WI38 (cell line): ENCODE data around the gene EMD.

Experiments
- H3K4me3 ChIP-seq: 2 replicates; pipeline ENCODE4 v1.5.1; 2011; ENCODE audit warnings: low read depth, mild to moderate bottlenecking, control low read depth, low read length
- TF ChIP-seq, protein P1 (sequence below): IDR thresholded peaks from 2 replicates; pipeline ENCODE4 v1.5.1; 2012; ENCODE audit warnings: low read depth, mild to moderate bottlenecking, control low read depth, low read length

The EMD gene

DNA sequence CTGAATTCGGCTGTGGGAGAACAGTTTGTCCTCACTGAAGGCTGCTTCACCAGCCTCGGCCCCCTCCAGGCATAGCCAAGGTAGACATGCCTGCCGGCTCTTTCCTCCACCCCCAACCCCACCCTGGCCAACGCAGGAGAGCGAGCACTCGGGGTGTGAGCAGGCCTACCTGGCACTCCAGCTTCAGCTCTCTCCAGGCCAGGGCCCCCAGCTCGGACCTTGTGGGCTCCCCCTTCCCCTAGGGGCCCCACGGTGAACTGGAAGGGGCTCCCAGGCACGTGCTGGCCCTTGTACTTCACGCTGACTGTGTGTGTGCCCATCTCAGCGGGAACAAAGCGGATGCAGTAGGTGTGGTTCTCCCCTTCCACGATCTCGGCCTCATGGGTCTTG, 27.1 kb upstream of the EMD start:
- TF ChIP-seq, protein P1, sequence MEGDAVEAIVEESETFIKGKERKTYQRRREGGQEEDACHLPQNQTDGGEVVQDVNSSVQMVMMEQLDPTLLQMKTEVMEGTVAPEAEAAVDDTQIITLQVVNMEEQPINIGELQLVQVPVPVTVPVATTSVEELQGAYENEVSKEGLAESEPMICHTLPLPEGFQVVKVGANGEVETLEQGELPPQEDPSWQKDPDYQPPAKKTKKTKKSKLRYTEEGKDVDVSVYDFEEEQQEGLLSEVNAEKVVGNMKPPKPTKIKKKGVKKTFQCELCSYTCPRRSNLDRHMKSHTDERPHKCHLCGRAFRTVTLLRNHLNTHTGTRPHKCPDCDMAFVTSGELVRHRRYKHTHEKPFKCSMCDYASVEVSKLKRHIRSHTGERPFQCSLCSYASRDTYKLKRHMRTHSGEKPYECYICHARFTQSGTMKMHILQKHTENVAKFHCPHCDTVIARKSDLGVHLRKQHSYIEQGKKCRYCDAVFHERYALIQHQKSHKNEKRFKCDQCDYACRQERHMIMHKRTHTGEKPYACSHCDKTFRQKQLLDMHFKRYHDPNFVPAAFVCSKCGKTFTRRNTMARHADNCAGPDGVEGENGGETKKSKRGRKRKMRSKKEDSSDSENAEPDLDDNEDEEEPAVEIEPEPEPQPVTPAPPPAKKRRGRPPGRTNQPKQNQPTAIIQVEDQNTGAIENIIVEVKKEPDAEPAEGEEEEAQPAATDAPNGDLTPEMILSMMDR, result no peak
- no peak overlapping the region for H3K4me3 ChIP-seq

DNA sequence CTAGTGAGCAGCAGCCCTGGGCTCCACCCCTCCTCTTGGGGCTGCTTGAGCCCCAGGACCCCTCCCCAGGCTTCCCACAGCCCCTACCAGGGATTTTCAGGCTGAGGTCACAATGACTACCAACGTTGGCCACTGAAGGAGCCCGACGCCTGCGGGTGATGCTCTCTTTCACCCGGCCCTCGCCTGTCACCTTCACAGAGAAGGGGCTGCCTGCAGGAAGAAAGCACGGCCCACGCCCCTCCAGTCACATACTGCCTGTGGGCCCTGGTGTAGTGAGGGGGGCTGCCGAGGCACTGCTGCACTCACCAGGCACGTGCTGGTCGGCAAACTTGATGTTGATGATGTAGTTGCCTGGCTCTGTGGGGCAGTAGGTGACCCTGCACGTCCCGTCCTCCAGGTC, 26.6 kb upstream of the EMD start:
- H3K4me3 ChIP-seq, result no peak overlapping the region
- TF ChIP-seq, protein P1, result no peak

DNA sequence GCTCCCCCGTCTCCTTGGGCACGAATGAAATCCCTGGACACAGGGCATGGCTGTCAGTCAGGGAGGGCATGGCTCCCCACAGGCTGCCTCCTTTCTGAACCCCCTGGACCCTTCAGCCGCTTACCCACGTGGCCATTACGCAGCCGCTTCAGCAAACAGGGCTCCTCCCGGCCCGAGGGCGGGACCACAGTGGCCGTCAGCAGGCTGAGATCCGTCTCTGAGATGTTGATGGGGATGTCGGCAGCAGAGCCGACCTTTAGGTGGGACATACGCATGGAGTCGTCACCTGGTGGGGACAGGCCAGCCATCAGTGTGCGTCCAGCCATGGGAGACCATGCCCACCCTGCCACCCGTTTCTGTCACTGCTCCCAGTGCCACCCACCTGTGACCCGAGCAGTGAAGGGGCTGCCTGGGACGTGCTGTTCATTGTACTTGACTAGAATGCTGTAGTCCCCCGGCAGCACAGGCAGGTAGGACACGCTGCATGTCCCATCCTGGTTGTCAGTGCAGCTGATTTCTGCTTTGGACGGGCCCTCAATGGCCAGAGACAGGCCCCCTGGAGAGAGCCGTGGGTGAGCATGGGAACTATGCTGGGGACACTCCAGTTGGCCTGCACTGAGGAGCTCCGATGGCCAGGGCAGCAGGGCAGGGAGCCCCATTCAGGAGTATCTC, 25.8 kb upstream of the EMD start:
- TF ChIP-seq, protein P1, result no peak
- H3K4me3 ChIP-seq, result no peak overlapping the region

DNA sequence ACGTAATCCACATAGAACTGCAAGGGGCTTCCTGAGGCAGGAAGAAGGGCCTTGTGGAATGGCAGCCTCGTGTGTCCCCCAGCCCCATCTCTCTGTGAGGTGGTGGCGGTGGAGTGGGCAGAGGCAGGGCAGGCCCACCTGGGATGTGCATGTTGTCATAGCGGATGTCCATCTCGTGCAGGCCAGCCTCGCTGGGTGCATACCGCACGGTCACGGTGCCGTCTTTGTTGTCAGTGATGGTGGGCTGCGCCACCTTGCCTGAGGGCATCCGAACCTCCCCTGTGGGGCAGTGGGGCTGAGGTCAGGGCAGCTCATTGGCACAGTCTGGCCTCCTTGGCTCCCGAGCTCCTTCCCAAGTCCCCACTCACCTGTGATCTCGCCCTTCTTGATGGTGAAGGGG, 25.1 kb upstream of the EMD start:
- TF ChIP-seq, protein P1, result no peak
- no peak overlapping the region for H3K4me3 ChIP-seq

- TF ChIP-seq, protein P1, result no peak
- H3K4me3 ChIP-seq, result no peak overlapping the region
Measured at GRCh38 chrX:154354516-154354915, 24.6 kb upstream of the EMD start.

- H3K4me3 ChIP-seq, result no peak overlapping the region
- TF ChIP-seq, protein P1, result no peak
Measured at GRCh38 chrX:154355094-154355775, 23.9 kb upstream of the EMD start.

DNA sequence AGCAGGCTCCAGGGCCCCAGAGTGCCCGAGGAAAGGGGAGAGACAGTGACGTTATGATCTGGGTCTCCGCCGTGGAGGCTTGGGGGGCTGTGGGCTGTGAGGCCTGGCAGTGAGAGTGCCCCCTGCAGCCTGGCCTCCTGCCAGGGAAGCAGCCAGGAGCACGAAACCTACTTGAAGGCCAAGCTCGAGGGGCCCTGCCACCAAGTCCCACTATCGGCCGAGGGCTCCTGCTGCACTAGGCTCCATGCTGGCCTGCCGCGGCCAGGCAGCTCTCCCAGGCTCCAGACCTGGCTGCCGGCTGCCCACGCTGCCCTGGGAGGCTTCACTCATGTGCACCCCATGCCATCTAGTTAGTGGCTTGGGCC, 23.3 kb upstream of the EMD start:
- TF ChIP-seq, protein P1, result no peak
- no peak overlapping the region for H3K4me3 ChIP-seq
